GM18511 (cell line): ENCODE data around the gene STK35.

ENCODE experiments used
- ATAC-seq: cut with Tn5 transposase; IDR thresholded peaks from one replicate; pipeline ENCODE4 v1.9.1; 2021; ENCODE audit warnings: mild to moderate bottlenecking, moderate library complexity; ENCODE audit not compliant: unreplicated experiment

STK35 gene

DNA sequence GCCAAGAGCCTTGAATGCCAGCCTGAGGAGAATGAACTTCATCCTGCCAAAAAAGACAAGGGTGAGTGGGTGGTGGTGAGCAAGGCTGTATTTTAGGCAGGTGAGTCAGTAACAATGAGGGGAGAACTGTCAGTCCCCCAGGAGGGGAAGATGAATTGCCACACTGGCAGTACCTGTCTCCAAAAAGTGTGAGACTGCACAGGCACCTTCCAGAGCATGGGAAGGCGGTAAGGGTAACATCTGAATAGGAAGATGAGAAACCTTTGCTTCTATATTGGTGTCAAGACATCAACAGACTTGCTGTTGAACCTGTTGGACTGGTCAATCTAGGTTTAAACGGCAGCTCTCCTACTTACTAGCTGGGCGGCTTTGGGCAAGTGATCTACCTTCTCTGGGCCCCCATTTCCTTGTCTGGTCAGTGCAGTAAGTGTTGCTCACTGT is 30.9 kb downstream of the STK35 start:
- ATAC-seq, result no peak

- no peak for ATAC-seq
Observed at GRCh38 chr20:2133318-2134183, 31.9 kb downstream of the STK35 start.

DNA sequence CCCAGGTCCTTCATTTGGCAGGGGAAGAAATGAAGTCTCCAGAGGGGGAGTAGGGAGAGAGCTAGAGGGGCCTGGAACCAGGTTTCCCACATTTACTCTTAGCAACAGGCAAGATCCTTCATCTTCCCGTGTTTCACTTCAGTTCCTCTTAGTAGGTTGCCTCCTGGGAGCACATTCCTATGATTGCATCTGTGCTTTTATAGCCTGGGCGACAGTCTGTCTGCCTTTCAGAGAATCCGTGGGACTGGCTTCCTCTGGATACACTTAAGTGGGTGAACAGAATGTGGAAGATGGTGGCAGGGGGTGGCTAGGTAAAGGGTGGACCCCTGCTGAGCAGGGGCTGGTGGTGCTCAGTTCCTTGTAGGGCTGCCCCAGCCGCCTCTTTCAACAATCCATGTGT is 33.4 kb downstream of the STK35 start:
- ATAC-seq, result no peak

GRCh38 chr20:2136275-2136674 is 34.6 kb downstream of the STK35 start:
- ATAC-seq, result no peak

- ATAC-seq, result no peak
Observed at GRCh38 chr20:2137552-2138201, 36.0 kb downstream of the STK35 start.

GRCh38 chr20:2138396-2138795 is 36.8 kb downstream of the STK35 start:
- no peak for ATAC-seq

- no peak for ATAC-seq
Observed at GRCh38 chr20:2139250-2139649, 37.6 kb downstream of the STK35 start.

DNA sequence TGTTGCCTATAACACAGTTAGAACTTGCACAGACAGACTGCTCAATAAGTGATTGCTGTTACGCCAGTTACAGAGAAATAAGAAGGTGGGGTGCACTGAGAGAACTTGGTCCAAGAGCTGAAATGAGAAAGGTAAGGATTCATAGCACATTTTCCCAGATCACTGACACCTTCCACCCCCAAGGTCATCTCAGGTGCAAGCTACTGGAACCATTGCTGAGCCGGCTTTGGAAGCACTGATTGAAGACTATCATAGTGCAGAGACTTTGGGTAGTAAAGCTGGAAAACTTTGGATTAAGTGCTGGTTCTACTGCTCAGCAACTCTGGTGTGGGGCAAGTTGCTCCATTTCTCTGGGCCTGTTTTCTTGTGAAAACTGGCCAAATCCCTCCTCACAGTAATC is 38.1 kb downstream of the STK35 start:
- ATAC-seq, result no peak

DNA sequence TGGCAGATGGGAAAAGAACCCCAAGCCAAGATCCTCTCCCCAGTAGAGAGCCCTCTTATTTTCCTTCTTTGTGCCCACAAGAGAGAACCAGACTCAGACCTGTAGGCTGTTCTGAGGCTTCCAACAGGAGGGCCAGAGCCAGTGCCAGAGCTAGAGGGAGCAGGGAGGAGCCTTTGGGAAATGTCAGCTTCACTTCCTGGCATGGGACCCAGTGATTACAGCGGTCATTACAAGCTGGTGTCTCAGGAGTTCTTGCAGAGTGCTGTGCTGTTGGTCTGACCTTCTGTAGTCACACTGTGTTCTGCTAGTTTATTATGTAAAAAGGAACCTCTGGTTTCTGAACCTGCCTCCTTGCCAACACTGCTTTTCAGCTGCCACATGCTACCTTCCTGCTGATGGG is 38.9 kb downstream of the STK35 start:
- no peak for ATAC-seq

GRCh38 chr20:2141600-2142575 is 40.3 kb downstream of the STK35 start:
- no peak for ATAC-seq

GRCh38 chr20:2142649-2143048 is 41.0 kb downstream of the STK35 start:
- ATAC-seq, result no peak

GRCh38 chr20:2143594-2143993 is 42.0 kb downstream of the STK35 start:
- ATAC-seq, result no peak

GRCh38 chr20:2144850-2145249 is 43.2 kb downstream of the STK35 start:
- no peak for ATAC-seq

DNA sequence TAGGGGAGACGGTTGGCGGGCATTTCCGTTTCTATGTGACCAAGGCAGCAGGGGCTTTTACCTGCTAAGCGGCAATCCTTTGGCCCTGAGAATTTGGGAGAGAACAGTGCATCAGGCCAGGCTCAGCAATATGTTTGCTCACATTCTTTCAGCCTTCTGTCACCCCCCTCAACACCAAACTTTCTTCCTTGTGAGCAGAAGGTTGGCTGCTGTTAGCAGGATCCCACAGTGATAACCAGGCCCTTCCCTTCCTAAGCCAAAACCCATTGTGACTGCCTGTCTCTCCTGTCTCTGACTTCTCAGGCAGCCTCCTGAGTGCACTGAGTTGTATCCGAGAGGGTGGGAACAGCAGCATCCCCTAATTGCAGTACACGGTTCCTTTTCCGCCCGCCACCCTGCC is 43.7 kb downstream of the STK35 start:
- no peak for ATAC-seq

GRCh38 chr20:2146080-2146867 is 44.6 kb downstream of the STK35 start:
- ATAC-seq, result no peak

DNA sequence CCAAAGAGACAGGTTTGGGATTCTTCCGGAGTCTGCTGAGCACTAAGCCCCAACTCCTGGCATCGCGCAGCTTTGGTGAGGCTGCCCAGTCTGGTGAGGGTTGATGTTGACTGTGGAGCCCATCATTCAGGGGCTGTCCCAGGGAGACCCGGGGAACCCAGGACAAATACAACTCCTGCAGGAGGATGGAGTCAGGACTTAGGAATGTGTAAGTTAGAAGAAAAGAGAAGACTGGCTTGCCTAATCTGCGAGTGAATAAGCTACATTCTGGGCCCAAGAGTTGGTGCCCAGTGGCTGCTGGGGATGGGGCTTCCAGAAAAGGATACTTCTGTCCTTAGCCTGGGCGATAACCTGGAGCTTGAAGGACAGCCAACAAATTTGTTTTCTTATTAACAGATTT is 47.9 kb downstream of the STK35 start:
- no peak for ATAC-seq

DNA sequence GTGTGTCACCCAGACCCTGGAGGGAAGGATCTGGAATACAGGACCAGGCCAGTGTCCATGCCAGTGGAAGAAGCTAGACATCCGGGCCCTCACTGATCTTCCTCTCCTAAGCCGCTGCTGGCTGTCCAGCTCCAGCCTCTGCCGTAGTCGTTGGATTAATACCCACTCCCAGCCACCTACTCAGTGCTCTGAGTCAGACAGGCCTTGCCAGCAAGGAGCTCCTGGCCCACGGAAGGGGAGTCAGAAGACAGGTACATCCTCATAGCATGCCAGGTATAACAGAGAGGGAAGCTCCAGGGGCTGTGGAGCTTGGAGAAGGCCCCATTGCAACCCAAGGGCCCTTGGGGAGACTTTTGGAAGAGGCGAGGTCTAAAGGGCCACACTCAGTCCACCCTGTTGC is 49.0 kb downstream of the STK35 start:
- no peak for ATAC-seq

DNA sequence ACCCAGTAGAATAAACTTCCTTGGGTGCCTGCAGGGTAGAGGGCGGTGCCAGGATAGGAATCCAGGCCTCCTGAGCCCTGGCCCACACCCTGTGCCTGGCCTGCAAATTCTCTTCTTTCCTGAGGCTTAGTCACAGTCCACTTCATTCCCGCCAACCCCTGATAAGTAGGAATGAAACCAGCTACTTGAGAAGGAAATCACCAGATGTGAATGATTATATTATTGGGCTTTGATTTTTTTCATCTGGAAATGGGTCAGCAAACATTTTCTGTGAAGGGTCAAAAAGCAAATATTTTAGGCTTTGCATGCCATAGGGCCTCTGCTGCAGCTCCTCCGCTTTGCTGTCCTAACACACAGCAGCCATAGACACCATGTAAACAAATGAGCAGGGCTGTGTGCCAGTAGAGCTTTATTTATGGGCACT is 50.2 kb downstream of the STK35 start:
- ATAC-seq, result no peak

- ATAC-seq, result no peak
Observed at GRCh38 chr20:2152317-2152716, 50.7 kb downstream of the STK35 start.

DNA sequence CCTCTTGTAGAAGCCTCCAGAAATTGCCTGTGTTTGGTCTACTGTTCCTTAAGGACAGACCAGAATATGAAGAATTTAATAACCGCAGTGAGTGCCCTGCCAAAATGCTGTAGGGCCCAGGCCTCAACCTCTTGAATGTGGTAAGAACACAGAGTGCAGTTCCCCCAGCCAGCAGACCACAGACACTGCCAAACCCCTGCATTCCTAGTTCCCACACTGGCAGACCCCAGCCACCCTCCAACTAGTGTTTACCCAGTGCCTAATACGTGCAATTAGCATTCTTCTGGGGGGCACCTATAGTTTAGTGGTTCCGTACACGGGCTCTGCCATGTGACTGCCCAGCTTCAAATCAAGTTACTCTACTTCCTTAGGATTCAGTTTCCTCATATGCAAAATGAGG is 51.7 kb downstream of the STK35 start:
- no peak for ATAC-seq
